ENCODE data around the gene CIRBP.
A peak's percentile ranks its signal among the peaks of the same experiment; 100 is the strongest.
"Not testable (repeated sequence)": the region's sequence is repeated elsewhere in the genome, so short reads cannot be mapped to it uniquely, and the experiment has no call there.

CIRBP gene

DNA sequence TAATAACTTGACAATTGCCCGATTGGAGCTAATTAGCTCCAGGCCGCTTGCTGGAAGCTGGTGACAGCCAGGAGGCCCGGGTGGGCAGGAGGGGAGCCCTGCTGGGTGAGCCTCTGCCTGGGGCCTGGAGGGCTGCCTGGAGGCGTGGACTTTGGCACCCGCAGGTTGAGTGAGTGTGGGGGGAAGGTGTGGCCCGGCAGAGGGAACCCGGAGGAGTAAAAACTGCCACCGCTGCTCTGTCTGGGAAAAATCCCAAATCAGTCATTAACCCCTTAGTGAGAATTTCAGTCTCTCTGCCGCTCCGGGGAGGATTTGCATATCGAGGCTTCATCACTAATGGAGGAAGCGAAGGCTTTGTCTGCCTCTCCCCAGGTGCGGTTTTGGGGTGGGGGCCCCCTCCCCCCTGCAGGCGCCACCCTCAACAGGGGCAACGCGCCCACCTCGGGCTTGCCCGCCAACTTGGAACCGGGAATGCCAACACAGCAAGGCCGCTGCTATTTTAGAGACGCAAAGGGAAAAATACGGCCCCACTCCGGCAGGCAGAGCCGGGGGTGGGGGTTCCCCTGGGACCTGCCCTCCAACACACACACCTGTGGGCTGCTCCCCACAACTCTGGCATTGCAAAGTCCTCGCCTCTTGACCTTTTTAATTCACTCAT lies 22.8 kb downstream of the CIRBP start:
- DNase-seq (ENCODE audit: low spot score) = no peak

DNA sequence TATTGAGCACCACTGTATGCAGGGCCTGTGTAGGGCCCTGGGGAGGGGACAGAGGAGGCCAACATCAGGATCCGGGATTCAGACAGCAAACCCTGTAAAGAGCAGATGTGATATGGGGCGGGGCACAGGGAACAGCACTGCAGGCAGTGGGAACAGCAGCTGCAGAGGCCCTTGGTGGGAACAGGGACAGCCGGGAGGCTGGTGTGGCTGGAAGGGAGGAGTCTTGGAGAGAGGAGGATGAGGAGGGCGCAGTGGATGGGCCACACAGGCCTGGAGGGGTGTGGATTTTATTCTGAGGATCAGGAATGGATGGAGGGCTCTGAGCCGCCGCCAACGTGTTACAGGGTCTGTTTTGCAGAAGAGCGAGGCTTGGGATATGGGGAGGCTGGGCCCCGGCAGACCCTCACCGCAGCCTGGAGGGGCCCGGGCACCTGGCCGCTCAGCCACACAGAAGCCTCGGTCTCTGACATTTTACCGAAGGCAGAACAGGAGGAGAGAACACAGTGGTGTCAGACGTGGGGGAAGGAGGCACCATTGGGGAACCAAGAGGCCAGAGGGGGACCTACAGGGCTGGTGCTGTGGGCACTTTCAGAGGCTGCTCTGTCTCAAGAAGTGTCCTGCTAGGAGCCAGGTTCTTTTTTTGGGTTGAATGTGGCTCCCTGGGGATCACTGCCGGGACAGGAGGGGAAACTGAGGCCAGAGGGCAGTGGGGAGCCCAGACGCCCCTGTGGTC lies 23.5 kb downstream of the CIRBP start:
- no peak for DNase-seq (ENCODE audit: low spot score)

DNA sequence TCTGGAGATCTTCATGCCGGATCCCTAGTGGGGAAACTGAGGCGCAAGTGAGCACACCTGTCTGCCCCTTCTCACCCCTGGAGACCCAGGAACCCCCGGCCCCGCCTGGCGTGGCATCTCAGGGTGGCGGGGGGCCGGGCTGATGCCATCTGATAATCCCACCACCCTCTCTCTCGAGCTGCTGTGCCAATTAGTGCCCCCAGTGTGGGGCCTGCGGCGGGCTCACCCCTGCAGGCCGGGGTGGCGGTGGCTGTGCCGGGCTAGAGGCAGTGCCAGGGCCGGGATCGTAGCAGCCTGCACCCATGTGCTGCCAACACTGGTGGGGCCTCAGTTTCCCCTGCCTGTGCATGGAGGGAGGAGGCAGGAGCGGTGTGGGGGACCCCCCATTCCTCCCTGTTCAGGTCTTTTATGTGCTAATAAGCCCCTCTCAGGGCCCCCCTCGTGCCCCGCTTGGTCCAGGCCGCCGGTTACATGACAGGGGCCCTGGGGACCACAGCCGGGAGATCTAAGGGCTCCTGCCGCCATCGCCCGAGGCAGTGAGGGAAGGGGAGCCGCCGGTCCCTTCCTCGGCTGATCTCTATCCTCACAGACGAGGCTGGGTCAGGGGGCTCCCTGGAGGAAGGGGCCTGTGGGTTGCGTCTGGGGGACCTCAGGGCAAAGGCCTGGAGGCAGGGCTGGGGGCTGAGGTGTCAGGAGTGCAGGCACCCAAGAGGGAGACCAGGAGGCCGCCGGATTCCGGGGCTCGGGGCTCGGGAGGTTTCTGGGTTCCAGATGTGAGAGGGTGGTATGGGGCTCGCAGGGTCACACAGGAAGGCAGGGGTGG lies 24.9 kb downstream of the CIRBP start:
- DNase-seq (ENCODE audit: low spot score) = no peak

GRCh38 chr19:1294688-1295087 lies 25.6 kb downstream of the CIRBP start:
- DNase-seq (ENCODE audit: low spot score) = no peak

DNA sequence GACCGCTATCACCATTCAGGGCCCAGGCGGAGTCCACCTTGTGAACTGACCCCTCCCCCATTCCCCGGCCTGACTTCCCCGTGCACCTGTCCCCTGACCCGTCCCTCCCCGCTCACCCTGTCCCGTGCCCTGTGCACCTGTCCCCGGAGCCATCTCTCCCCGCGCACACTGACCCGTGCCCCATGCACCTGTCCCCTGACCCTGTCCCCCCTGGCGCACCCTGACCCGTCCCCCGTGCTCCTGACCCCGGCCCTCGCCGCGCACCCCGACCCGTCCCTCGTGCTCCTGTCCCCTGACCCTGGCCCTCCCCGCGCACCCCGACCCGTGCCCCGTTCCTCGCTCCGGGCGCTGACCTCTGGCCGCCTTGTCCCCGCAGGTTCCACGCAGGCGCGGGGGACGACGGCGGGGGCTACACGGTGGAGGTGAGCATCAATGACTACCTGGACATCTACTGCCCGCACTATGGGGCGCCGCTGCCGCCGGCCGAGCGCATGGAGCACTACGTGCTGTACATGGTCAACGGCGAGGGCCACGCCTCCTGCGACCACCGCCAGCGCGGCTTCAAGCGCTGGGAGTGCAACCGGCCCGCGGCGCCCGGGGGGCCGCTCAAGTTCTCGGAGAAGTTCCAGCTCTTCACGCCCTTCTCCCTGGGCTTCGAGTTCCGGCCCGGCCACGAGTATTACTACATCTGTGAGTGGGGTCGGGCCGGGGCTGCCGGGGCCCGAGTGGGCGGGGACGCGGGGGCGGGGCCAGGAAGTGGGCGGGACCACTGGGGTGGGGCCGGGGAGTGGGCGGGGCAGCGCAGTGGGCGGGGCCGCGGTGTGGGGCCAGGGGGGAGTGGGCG lies 26.3 kb downstream of the CIRBP start:
- peak; percentile 89 for DNase-seq (ENCODE audit: low spot score)

DNA sequence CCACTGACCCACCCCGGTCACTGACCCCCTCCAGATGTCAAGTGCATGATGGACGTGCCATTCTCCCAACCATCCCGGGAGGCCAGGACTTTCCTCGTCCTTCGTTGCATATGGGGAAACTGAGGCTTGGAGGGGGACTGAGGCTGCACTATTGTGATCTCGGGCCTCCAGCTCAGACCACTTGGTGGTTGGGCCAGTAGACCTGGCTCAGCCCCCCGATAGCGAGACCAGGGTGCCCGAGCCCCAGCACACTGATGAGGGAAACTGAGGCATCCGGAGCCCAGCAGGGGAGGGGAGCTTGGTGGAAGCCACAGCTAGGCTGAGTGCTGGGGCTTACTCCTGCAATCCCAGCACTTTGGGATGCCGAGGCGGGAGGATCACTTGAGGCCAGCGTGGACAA lies 26.9 kb downstream of the CIRBP start:
- DNase-seq (ENCODE audit: low spot score) = no peak

DNA sequence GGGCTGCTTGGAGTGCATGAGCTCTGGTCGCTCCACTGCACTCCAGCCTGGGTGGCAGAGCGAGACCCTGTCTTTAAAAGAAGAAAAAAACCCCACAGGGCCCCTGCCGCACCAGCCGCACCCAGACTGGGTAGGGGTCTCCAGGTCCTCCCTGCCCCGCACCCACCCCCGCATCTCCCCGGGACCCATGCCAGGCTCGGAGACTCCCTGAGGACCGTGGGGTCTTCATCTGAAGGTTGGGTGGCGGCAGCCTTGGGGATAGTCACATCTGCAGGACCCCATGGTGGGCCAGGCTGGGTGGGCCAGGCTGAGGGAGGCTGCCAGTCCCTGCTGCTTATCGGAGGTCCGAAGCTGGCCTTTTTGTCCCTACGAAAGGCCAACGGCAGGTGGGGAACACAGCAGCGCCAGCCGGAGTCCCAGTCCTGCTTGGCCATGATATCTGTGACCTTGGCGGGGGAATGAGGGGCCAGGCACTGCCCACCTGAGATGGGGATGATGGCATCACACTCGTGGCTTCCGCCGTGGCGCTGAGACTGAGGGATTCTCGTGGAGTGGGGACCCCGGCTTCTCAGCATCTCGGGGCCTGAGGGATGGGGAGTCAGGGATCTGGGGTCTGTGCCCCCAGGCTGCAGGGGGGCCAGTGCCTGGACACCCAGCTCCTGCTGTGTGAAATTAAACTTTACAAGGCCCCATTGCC lies 27.6 kb downstream of the CIRBP start:
- DNase-seq (ENCODE audit: low spot score) = no peak

DNA sequence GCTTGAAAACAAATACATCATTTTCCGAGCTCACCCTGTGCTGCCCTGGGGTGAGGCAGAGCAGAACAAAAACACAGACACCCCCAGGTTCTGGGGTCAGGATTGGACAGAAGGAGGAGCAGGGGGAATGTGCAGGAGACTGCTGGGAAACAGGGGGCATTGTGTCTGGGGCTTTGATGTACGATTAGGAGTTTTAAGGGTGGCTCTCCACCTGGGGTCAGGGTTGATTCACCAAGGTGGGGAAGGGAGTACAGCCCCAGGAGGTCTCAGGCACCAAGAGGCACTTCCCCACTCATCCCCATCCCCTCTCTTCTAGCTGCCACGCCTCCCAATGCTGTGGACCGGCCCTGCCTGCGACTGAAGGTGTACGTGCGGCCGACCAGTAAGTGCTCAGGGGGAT lies 29.1 kb downstream of the CIRBP start:
- no peak for DNase-seq (ENCODE audit: low spot score)

DNA sequence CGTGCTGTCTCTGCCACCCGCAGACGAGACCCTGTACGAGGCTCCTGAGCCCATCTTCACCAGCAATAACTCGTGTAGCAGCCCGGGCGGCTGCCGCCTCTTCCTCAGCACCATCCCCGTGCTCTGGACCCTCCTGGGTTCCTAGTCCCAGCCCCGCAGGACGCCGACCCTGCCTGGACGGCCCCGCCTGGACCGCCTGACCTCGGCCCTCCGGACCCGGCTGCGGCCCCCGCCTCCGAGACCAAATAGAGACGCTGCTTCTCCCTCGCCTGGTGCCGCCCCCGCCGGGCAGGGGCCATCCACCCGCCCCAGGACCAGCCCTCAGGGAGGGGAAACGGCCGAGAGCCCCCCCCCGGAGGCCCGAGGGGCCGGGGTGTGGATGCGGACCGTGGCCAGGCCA lies 30.7 kb downstream of the CIRBP start:
- DNase-seq (ENCODE audit: low spot score) = no peak

DNA sequence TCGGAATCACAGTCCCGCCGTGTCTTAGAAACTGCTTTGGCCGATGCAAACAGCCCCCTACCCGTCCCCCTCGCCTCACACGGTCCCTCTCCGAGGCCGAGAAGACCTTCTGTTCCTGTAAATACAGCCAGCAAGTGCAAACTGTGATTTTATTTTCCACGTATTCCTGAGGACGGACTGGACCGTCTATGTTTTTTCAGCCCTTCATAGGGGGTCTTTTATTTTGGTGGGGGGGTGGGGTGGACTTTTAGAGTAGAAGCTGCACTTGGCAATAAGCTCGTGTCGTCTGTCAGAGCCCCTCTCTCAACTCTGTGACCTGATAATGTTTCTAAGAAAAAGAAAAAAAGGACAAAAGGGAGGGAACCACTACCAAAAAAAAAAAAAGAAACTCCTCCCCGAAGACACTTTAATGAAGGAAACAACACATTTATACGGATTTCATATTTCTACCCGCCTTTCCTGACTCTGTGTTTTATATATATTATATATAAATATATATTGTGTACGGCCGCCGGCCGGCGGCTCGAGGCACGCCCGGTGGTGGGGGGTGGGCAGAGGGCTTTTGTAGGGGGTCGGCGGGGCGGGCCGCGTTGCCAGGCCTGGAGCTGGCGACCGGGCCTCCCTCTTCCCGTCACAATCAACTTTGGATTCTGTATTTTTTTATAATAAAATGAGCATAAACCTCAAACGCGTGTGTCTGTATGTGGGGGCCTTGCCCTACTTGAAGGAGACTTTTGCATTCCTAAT lies 31.8 kb downstream of the CIRBP start:
- no peak for DNase-seq (ENCODE audit: low spot score)

DNA sequence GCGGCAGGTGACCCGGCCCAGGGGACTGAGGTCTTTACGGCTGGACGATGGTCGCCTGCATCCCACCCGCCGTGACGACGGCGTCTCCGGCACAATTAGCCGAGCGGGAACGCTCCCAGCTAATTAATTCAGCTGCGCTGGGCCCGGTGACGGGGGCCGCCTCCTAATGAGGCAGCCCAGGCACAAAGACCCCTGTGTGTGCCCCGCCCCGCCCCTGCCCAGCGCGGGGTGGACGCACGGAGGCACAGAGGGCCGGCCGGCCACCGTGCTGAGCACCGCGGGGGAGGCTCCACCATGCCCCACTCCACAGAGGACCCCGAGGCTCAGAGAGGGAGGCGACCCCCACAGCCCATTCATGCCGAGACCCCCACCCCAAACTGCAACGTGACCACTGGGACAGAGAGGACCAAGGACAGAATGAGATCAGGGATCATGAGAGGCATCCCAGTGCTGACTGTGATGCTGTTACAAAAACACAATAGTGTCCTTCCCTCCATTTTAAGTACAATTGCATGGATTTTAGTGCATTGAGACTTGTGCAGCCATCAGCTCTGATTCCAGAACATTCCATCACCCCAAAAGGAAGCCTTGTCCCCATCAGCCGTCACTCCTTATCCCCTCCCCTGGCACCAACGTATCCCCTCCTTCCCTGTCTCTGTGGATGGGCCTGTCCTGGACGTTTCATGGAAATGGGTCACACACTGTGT lies 33.6 kb downstream of the CIRBP start:
- no peak for DNase-seq (ENCODE audit: low spot score)

- DNase-seq (ENCODE audit: low spot score) = no peak
These were observed 35.2 kb downstream of the CIRBP start for GRCh38 chr19:1304197-1304924.

- not testable (repeated sequence) for DNase-seq (ENCODE audit: low spot score)
These were observed 36.2 kb downstream of the CIRBP start for GRCh38 chr19:1305354-1305753.

- no peak for DNase-seq (ENCODE audit: low spot score)
These were observed 38.2 kb downstream of the CIRBP start for GRCh38 chr19:1307320-1307719.

DNA sequence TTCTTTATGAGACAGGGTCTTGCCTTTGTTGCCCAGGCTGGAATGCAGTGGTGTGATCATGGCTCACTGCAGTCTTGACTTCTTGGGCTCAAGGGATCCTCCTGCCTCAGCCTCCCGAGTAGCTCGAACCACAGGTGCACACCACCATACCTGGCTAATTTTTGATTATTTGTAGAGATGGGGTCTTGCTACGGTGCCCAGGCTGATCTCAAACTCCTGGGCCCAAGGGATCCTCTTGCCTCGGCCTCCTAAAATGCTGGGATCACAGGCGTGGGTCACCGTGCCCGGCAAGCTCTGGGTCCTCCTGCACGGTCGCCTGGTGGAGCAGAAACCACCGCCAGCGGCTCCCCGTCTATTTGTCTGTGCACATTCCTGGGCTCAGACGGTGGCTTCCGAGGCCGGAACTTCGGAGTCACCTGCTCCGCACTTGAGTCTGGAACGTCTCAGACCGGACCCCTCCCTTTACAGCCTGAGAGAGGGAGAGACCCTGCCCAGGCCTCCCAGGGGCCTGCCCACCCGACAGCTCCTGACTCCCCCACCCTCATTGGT lies 38.7 kb downstream of the CIRBP start:
- DNase-seq (ENCODE audit: low spot score) = no peak

DNA sequence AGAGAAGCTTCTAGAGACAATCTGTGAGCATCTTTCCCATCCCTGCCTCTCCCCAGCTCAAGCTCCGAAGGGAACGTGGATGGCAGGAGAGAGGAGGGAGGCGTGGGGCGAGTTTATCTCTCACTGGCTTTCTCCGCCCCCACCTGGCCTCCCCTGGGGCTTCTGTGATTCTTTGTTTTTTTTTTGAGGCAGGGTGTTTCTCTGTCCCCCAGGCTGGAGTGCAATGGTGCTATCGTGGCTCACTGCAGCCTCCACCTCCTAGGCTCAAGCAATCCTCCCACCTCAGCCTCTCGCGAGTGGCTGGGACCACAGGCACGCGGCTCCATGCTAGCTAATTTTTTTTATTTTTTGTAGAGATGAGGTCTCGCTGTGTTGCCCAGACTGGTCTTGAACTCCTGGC lies 39.6 kb downstream of the CIRBP start:
- no peak for DNase-seq (ENCODE audit: low spot score)

DNA sequence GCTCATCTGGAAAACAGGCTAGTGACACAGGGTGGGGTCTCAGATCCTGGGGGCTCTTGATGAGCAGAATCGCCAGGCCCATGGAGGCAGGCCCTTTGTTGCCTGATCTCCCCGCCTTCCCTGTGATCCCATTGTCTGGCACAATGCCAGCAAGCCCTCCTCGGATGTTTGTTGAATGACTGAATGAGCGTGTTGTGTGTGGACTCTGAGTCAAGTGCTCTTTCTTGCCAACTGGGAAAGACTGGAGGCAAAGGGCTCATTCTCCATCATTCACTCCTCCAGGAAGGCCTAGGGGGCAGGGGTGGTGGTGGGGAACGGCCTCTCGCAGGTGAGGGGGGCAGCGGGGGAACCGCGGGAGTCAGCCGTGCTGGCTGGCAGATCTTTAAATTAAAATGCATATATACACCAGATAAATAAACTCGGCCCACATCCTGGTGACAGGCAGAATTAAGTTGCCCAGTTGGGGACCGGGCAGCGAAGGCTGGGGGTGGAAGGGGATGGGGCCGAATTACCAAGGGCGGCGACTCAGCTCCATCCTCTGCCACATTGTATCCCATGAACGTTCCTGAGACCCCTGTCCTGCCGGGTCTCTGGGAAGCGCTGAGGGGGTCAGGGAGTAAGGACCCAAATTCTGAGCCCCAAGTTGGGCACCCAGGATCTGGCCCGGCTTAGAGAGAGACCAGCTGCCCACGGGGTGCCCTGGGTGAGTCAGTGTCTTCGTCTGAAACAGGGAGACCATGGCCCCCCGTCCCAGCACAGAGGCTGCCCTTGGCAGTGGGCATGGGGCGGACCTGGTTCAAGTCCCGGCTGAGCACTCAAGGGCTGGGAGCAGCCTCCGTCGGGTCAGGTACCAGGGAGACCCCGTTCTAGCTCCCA lies 41.1 kb downstream of the CIRBP start:
- no peak for DNase-seq (ENCODE audit: low spot score)

- DNase-seq (ENCODE audit: low spot score) = no peak
These were observed 41.7 kb downstream of the CIRBP start for GRCh38 chr19:1310853-1311180.

All from D341Med (cell line).